Stimulated activated naive CD8-positive, alpha-beta T cell treated with anti-CD3 and anti-CD28 coated beads, Interleukin-15, Interleukin-2, amounts not matched to agents 100 ng/mL and 50 ng/mL, for 24 hours (primary cell): ENCODE results near the gene SV2A.

Experiments
- H3K27ac Mint-ChIP-seq: one replicate; pipeline ENCODE4 v1.8.0; 2021; ENCODE audit warnings: mild to moderate bottlenecking, mixed read lengths
- H3K27me3 Mint-ChIP-seq: one replicate; pipeline ENCODE4 v1.8.0; 2021; ENCODE audit warnings: mixed read lengths
- H3K36me3 Mint-ChIP-seq: one replicate; pipeline ENCODE4 v1.8.0; 2021; ENCODE audit warnings: low read depth, mixed read lengths
- H3K4me1 Mint-ChIP-seq: one replicate; pipeline ENCODE4 v1.8.0; 2021; ENCODE audit warnings: low read depth, mixed read lengths
- H3K4me3 Mint-ChIP-seq: one replicate; pipeline ENCODE4 v1.8.0; 2021; ENCODE audit warnings: mild to moderate bottlenecking, mixed read lengths
- H3K9me3 Mint-ChIP-seq: one replicate; pipeline ENCODE4 v1.8.0; 2021; ENCODE audit warnings: mixed read lengths

The SV2A gene

DNA sequence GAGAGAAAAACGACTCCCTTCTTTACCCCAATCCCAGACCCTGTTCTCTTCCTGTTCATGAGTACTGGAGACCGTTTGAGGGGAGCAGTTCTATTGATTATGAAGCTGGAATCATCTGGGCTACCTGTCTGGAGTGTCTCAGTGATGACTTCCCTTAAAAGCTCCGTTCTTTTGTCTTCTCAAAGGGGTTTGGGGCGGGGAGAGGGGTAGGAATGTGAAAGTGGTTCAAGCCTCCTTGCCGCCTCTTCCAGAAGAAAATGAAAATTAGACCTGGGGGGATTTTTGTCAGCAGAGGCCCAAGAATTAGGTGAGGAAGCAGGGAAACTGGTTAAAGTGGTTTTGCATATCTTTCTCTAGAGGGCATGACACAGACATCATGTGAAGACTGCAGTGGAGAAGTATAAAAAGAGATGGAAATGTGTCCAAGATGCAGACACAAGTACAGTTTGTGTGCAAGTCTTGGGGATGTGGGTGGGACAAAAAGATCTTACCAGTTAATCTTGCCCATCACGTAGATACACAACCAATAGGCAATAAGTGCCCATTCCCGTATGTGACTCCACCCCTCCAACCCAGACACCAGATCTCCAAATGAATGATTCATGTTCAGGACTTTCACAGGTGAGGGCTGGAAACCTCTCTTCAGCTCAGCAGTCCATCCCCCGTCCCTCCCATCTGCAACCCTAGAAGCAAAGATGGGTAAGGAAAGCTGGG, 19.5 kb upstream of the SV2A start:
- Mint-ChIP-seq H3K9me3 (no peaks in the 10 kb centered on the region), H3K4me1 (peaks cover 37% of the 10 kb centered on the region), H3K27me3 (no peaks in the 10 kb centered on the region), H3K36me3 (no peaks in the 10 kb centered on the region), H3K4me3 (peak overlapping the region; percentile 39), H3K27ac (peak overlapping the region; percentile 78)

DNA sequence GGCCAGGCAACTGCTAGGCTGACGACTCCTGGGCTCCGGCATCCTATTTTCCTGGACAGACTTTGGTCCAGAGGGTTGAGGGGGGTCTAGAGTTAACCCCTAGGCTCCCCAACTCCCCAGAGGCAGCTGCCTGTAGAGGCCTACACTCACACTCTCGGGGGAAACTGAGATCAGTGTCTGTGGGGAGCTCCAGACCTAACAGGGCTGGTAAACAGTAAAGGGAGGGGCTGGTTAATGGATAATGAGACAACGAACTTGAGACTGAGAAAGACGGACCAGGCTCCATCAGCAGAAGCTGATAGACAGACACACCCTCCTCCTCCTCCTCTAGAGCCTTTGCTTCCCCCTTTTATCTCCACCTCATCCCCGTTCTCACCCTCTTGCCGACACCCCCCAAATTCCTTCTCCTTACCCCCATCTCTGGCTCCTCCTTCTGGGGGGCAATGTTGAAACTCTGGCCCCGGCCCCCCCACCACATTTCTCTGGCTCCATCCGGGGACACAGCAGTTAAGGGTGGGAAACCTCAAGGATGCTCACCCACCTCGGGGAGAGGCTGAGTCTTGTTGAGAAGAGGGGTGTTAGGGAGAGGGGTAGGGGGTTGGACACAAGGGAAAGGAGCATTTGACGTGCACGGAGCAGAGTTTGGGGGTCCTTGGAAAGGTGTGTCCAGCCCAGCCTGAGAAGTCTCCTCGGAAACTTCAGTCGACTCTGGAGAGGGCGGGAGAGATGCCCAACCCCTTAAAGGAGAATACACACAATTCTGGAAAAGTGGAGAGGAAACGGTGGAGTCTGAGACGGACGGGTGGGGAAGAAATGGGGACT, 18.7 kb upstream of the SV2A start, which contains the start of gene MTMR11:
MTMR11 (minus strand) TSS at position 710 of the 822 bp plus-strand sequence; CDS start at position 478, 232 bp downstream.
- no peaks in the 10 kb centered on the region for H3K36me3 Mint-ChIP-seq
- H3K4me3 Mint-ChIP-seq: peak within 1 kb of the TSS; percentile 39
- no peaks in the 10 kb centered on the region for H3K9me3 Mint-ChIP-seq
- H3K27me3 Mint-ChIP-seq: no peaks in the 10 kb centered on the region
- peak within 1 kb of the TSS; percentile 78 for H3K27ac Mint-ChIP-seq
- peaks cover 42% of the 10 kb centered on the region for H3K4me1 Mint-ChIP-seq

DNA sequence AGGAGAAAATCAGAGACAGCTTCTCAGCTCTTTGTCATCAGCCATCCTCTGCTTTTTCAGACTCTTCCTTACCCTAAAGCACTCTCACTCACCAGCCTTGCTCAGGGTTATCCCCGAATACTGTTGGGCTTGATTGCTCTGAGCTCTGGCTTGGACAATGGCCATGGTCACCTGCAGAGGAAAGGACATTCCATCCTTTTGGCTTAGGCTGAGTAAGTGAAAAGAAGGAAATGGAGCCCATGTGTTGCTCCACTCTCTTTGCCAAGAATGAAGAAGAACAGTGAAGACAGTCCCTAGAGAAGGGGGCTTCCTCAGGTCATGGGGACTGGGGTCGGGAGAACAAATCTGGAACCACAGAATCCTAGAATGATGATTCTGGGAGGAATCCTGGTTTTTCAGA, 16.7 kb upstream of the SV2A start:
- Mint-ChIP-seq H3K36me3 (no peaks in the 10 kb centered on the region), H3K27me3 (no peaks in the 10 kb centered on the region), H3K9me3 (no peaks in the 10 kb centered on the region), H3K4me3 (no peak overlapping the region), H3K27ac (no peak overlapping the region), H3K4me1 (peaks cover 38% of the 10 kb centered on the region)

DNA sequence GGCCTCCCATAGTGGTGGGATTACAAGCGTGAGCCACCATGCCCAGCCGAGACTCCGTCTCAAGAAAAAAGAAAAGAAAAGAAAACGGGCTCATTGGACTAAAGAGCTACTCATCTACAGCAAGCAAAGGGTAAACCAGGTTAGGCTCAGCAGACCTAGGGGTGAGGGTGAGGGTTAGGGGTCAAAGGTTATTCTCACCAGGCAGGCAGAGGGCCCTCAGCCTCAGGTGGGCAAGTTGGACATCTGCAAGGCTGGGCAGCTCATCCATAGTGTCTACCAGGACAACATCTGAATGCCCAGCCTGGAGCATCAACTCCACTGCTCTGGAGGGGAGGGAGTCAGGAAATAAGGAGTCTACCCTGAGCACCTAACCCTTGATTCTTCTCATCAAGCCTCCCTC, 15.6 kb upstream of the SV2A start:
- Mint-ChIP-seq H3K4me1 (peaks cover 39% of the 10 kb centered on the region), H3K9me3 (no peaks in the 10 kb centered on the region), H3K27me3 (no peaks in the 10 kb centered on the region), H3K36me3 (no peaks in the 10 kb centered on the region), H3K4me3 (no peak overlapping the region), H3K27ac (no peak overlapping the region)

DNA sequence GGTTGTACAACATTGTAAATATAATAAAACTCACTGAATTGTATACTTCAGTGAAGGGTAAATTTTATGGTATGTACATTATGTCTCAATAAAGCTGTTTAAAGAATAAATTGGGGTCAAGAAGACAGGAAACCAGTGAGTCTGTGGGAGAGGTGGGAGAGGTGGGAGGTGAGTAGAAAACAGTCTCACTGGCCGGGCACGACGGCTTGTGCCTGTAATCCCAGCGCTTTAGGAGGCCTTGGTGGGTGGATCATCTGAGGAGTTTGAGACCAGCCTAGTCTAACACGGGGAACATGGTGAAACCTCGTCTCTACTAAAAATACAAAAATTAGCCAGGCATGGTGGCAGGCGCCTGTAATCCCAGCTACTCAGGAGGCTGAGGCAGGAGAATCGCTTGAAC, 14.8 kb upstream of the SV2A start:
- Mint-ChIP-seq H3K36me3 (no peaks in the 10 kb centered on the region), H3K27ac (no peak overlapping the region), H3K4me3 (no peak overlapping the region), H3K27me3 (no peaks in the 10 kb centered on the region), H3K4me1 (peaks cover 33% of the 10 kb centered on the region), H3K9me3 (no peaks in the 10 kb centered on the region)

DNA sequence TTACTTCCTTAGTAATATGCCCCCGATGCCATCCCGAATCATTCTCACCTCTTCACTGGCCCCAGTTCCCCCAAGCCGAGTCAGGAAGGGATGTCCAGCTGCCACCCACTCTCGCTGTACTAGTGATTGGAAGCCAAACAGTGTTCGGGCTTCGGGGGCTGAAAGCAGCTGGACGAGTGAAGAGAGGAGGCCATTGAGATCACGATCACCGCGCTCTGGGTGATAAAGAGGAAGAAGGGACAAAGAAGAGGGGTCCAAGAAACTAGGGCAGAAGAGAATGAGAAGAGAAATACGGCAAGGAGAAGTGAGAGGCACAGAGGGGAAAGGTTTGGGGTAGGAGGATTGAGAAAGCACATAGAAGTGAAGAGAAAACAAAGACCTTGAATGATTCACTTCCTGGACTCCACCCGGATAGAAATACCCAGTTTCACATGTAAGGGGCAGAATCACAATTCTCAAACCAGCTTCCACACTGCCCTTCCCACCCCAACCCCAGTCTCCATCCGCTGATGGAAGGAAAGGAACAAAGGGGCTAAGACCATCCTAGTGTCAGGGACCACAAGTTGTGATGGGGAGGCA, 13.7 kb upstream of the SV2A start:
- Mint-ChIP-seq H3K27ac (peak overlapping the region; percentile 69), H3K4me1 (peaks cover 24% of the 10 kb centered on the region), H3K36me3 (peaks cover 10% of the 10 kb centered on the region), H3K9me3 (no peaks in the 10 kb centered on the region), H3K4me3 (no peak overlapping the region), H3K27me3 (no peaks in the 10 kb centered on the region)

DNA sequence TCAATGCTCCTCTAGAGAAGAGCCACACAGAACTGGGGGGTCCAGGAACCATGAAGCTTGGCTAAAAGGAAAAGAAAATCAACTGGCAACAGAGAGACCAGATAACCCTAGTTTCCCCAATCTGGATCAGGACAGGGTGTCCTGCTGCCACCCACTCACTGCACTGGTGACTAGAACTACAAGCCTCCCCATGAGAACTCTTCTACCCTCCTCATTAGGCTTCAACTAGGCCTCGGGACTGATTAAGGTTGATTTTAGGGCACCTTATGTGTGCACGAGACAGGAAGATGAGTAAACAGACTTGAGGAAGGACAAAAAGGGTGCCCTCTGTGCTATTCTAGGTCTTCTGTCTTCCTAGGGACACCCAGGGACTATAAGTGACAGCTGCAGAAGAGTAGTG, 12.2 kb upstream of the SV2A start:
- H3K27ac Mint-ChIP-seq: no peak overlapping the region
- H3K9me3 Mint-ChIP-seq: no peaks in the 10 kb centered on the region
- H3K4me3 Mint-ChIP-seq: no peak overlapping the region

DNA sequence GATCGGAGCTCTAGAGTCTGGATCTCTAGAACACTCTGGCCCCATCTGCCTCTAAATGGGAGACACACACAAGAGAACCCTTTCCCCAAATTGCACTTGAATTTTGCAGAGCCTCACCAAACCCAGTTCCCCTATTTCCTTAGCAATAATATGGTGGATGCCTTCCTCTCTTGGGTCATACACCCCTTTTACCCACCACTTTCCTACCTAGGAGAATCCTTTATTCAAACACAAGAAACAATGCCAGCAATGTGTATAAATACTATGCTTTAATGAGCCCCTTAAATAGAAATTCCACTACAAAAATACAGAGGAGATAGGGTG, 10.7 kb upstream of the SV2A start:
- Mint-ChIP-seq H3K9me3 (no peaks in the 10 kb centered on the region), H3K27ac (peak overlapping the region; percentile 90), H3K36me3 (peaks cover 38% of the 10 kb centered on the region), H3K4me3 (peak overlapping the region; percentile 96), H3K27me3 (no peaks in the 10 kb centered on the region), H3K4me1 (peaks cover 44% of the 10 kb centered on the region)

More for the DNA sequence above, 12.2 kb upstream of the SV2A start:
- Mint-ChIP-seq H3K36me3 (peaks cover 23% of the 10 kb centered on the region), H3K4me1 (peaks cover 38% of the 10 kb centered on the region), H3K27me3 (no peaks in the 10 kb centered on the region)

DNA sequence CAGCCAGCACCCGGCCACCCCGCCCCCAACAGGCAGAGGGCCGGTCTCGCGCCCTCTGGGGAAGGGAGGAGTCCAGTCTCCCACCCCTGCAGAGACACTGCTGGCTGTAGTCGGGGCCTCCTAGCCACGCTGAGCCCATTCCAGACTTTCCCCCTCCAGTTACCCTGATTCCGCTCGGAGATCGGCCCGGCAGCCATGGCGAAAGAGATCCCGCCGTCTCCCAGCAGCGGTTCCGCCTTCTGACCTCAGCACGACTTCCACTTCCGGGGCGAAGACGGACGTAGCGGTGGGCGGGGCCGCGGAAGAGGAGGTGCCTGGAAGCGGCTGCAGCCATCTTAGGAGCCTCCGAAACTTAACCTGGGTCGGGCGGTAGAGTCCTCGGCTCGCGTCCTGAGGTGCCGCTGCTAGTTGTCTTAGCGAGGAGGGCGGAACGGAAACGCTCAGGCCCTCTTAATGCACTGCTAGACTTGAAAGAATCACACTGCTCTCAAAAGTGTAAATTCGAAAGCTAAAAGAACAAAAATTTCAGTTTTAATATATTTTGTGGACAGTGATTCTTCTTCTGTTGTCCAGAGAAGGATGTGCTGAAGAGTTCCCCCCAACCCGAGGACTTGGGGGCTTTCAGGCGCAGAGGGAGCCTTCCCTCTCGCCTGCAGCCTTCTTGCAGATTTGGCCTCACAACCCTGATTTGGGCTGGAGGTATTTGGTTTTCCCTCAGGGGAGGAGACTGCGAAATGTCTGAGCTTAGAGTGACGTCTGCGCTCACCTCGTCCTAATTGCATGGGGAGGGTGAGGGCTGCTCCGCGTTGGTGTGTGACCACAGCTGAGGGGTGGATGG, 10.1 kb upstream of the SV2A start, which contains the start of gene SF3B4:
SF3B4 (minus strand) TSS at position 241 of the 838 bp plus-strand sequence; CDS start at position 197, 44 bp downstream.
- H3K4me1 Mint-ChIP-seq: peaks cover 44% of the 10 kb centered on the region
- peak within 1 kb of the TSS; percentile 96 for H3K4me3 Mint-ChIP-seq
- no peaks in the 10 kb centered on the region for H3K9me3 Mint-ChIP-seq
- H3K27ac Mint-ChIP-seq: peak within 1 kb of the TSS; percentile 90
- H3K36me3 Mint-ChIP-seq: peaks cover 44% of the 10 kb centered on the region
- H3K27me3 Mint-ChIP-seq: no peaks in the 10 kb centered on the region

DNA sequence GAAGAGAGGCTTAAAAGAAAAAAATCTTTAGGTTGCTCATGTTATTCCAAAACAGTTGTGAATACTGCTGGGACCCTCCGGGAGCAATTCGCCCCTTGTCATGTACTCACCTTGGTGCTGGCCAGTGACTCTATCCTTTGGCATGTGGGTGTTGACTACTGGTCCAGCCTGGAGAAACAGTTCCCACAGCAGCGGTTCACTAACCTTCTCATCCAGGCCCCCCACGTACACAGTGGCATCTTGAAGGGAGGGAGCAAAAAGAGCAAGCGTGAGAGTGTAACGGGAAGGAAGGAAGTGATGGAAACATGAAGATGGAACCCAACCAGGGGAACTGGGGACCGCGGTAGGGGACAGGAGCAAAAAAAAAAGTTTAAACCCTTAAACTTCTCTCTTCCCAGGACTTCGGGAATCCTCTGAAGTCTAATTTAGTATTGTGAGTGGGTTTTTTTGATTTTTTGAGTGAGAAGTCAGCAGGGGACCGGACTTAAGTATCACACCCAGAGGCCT, 9.5 kb upstream of the SV2A start:
- Mint-ChIP-seq H3K9me3 (no peaks in the 10 kb centered on the region), H3K27ac (peak overlapping the region; percentile 90), H3K4me3 (peak overlapping the region; percentile 96), H3K4me1 (peaks cover 44% of the 10 kb centered on the region), H3K36me3 (peaks cover 51% of the 10 kb centered on the region), H3K27me3 (no peaks in the 10 kb centered on the region)

DNA sequence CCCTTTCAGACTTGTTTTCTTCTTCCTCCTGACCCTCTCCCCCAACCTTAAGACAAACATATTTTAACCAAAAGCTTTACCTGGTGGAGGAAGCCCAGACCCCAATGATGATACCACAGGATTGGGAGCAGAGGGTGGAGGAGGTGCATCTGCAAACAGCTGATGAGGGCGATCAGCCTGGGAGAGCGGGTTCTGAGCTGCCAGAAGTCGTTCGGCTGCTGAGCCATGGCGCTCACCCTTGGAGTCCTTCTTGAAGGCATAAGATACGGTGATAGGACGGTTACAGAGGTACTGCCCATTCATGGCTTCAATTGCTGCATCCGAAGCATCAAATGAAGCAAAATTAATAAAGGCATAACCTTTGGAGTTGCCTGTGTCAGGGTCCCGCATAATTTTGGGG, 8.7 kb upstream of the SV2A start:
- Mint-ChIP-seq H3K36me3 (peaks cover 57% of the 10 kb centered on the region), H3K4me3 (peak overlapping the region; percentile 96), H3K9me3 (no peaks in the 10 kb centered on the region), H3K4me1 (peaks cover 38% of the 10 kb centered on the region), H3K27ac (peak overlapping the region; percentile 29), H3K27me3 (no peaks in the 10 kb centered on the region)

DNA sequence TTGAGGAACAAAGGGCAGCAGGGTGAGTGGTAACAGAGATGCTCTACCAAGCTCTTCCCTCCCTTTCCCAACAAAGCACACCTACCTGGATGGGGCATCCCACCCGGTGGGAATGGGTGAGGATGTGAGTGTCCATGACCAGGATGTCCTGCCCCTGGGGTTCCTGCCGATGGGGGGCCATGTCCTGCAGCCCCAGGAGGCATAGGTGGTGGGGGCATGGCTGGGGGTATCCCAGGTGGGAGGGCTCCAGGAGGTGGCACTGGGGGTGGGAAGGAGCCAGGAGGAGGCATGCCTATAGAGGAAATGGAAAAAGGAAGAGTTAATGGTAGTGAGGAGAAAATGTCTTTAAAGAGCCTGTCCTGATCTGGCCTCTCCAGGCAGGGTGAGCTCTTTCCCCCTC, 8.1 kb upstream of the SV2A start:
- H3K4me1 Mint-ChIP-seq: peaks cover 35% of the 10 kb centered on the region
- peaks cover 57% of the 10 kb centered on the region for H3K36me3 Mint-ChIP-seq
- no peaks in the 10 kb centered on the region for H3K9me3 Mint-ChIP-seq
- no peaks in the 10 kb centered on the region for H3K27me3 Mint-ChIP-seq
- peak overlapping the region; percentile 96 for H3K4me3 Mint-ChIP-seq
- H3K27ac Mint-ChIP-seq: peak overlapping the region; percentile 29

DNA sequence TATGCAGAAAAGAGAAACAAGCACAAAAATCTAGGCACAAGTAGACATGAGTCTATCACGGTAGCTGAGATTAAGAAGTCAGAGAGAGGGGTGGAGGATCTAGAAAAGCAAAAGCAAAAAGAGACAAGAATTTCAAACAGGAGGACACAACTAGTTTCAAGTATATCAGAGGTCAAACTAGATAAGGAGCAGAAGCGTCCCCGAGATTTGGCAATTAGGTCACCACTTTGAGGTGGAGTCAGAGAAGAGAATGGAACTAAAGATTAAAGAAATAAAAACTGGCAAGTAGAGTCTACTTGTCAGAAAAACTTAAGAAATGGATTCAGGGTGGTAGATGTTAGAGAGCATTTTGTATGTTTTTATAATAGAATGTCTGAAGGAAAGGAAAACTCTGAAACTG, 7.7 kb upstream of the SV2A start:
- no peaks in the 10 kb centered on the region for H3K9me3 Mint-ChIP-seq
- H3K4me3 Mint-ChIP-seq: peak overlapping the region; percentile 96
- peaks cover 57% of the 10 kb centered on the region for H3K36me3 Mint-ChIP-seq
- no peaks in the 10 kb centered on the region for H3K27me3 Mint-ChIP-seq
- peaks cover 35% of the 10 kb centered on the region for H3K4me1 Mint-ChIP-seq
- H3K27ac Mint-ChIP-seq: peak overlapping the region; percentile 49

DNA sequence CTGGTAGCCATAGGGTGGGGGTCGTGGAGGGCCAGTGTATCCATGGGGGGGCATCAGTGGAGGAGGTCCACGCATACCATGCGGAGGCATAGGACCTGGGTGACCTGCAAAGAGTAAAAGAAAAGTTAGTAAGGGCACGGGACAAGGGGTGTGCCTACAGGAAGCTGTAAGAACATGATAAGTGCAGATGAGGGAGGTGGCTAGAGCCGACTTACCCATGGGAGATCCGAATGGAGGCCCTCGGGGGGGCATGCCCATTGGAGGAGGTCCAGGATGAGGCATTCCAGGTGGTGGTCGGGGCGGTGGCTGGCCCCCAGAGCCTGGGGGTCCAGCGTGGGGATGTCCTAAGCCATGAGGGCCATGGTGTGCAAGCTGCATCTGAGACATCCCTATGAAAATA, 6.0 kb upstream of the SV2A start:
- H3K36me3 Mint-ChIP-seq: peaks cover 57% of the 10 kb centered on the region
- no peaks in the 10 kb centered on the region for H3K27me3 Mint-ChIP-seq
- peaks cover 28% of the 10 kb centered on the region for H3K4me1 Mint-ChIP-seq
- peak overlapping the region; percentile 29 for H3K27ac Mint-ChIP-seq
- H3K4me3 Mint-ChIP-seq: no peak overlapping the region
- H3K9me3 Mint-ChIP-seq: no peaks in the 10 kb centered on the region
